ENCODE measurements around the gene KLF11. TPM values are rescaled to one million over a fixed set of nuclear protein-coding genes. Genes with fewer than 3 reads are reported as not detected.

KLF11 gene
- polyA plus RNA-seq, 1 of the 3 experiments (the other 2 are of a cell fraction): 9.5 TPM

DNA sequence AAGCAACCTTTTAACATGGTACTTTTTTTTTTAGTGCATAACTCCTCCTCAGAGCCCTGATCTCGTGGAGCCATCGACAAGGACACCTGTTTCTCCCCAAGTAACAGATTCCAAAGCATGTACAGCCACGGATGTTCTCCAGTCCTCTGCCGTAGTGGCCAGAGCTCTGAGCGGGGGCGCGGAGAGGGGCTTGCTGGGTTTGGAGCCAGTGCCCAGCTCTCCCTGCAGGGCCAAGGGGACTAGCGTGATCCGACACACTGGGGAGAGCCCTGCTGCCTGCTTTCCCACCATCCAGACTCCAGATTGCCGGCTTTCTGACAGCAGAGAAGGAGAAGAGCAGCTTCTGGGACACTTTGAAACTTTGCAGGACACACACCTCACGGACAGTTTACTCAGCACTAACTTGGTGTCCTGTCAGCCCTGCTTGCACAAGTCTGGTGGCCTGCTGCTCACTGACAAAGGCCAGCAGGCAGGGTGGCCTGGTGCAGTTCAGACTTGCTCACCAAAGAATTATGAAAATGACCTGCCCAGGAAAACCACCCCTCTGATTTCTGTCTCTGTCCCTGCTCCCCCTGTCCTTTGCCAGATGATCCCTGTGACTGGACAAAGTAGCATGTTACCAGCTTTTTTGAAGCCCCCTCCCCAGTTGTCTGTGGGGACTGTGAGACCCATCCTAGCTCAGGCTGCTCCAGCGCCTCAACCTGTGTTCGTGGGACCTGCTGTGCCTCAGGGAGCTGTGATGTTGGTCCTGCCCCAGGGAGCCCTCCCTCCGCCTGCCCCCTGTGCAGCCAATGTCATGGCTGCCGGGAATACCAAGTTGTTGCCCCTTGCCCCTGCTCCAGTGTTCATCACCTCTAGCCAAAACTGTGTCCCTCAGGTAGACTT lies 4.5 kb downstream of the KLF11 start:
- H3K9me2 ChIP-seq: no peaks in the 10 kb centered on the region
- H4K20me1 ChIP-seq (ENCODE audit: insufficient read depth): peaks cover 35% of the 10 kb centered on the region
- H3K4me1 ChIP-seq (ENCODE audit: control insufficient read depth in 1 of 2, insufficient read depth in 2 of 2, low read depth in 1 of 2, low read length in 1 of 2): peaks cover 6 to 20% of the 10 kb centered on the region in 2 experiments; a peak in 1 of 4 replicates
- no peak overlapping the region for H3K4me3 ChIP-seq (ENCODE audit: low read depth in 2 of 2, low read length in 1 of 2)
- H3F3A ChIP-seq (replicated peaks; ENCODE audit: insufficient read depth): peaks cover 17% of the 10 kb centered on the region
- H3K27ac ChIP-seq (ENCODE audit: low read depth in 2 of 2, low read length in 1 of 2): no peak overlapping the region; a peak in 1 of 4 replicates
- no peaks in the 10 kb centered on the region for H3K9me3 ChIP-seq
- no peak overlapping the region for H2AFZ ChIP-seq (ENCODE audit: low read depth)
- TF ChIP-seq GABPA (IDR thresholded peaks at IDR 0.05; ENCODE audit: low read depth) (no peak), FOXM1 (IDR thresholded peaks at IDR 0.05; ENCODE audit: low read depth) (no peak)
- TF ChIP-seq, protein P1, sequence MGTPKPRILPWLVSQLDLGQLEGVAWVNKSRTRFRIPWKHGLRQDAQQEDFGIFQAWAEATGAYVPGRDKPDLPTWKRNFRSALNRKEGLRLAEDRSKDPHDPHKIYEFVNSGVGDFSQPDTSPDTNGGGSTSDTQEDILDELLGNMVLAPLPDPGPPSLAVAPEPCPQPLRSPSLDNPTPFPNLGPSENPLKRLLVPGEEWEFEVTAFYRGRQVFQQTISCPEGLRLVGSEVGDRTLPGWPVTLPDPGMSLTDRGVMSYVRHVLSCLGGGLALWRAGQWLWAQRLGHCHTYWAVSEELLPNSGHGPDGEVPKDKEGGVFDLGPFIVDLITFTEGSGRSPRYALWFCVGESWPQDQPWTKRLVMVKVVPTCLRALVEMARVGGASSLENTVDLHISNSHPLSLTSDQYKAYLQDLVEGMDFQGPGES (IDR thresholded peaks at IDR 0.05; ENCODE audit: low read depth, low read length): no peak
- no peaks in the 10 kb centered on the region for H3K27me3 ChIP-seq (ENCODE audit: insufficient read depth)
- no peak for DNase-seq
- H3K4me2 ChIP-seq: no peak overlapping the region
- peaks cover 34% of the 10 kb centered on the region; the same call in 1 of the 2 replicates for H3K79me2 ChIP-seq (ENCODE audit: insufficient read depth)
- ChIA-PET POLR2A (interaction anchor here (1.6 kb wide), 1 partner anchor 64 kb away, joined by 8 read pairs; no protein-coding TSS in a partner anchor), CTCF (interaction anchor here (0.7 to 13.0 kb wide), 57 partner anchors 9 to 1241 kb away, joined by 3 to 357 read pairs (median 6); partner anchors contain the start of gene TAF1B)
- no peak overlapping the region for H3K9ac ChIP-seq
- WGBS (ENCODE audit: low lambda C conversion rate): 92% methylated on average over 13 of the region's 15 CpGs
- H3K36me3 ChIP-seq (replicated peaks in 1 of 2; ENCODE audit: control insufficient read depth in 1 of 2, insufficient read depth in 2 of 2, low read length in 1 of 2): peaks cover 18 to 30% of the 10 kb centered on the region in 2 experiments

DNA sequence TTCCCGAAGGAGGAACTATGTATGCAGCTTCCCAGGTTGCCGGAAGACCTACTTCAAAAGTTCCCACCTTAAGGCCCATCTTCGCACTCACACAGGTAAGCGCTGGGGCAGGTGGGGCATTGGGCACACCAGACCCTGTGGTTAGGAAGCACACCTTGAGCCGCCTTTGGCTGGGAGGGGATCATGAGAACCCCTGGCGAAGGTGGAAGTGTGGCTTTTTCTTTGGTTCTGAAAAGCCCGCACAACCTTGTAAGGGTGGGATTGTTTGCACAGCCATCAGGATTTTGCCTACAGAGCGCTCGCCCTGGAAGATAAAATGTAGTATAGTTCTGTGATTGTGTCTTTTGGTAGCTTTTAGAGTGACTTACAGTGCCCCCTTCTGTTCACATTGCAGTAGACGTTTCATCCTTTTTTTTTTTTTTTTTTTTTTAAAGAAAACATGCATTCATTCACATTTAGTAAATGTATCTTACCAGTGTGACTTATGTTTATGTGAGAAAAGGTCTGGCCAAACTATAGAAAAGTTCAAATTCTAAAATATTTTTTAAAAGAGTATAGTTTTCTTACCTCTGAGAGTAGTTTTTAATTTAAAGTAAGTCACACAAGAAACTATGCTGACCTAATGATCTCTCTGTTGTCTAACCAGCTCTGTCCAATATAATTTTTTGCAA lies 5.3 kb downstream of the KLF11 start:
- DNase-seq: peak; percentile 82
- no peak overlapping the region; a peak in 1 of 4 replicates for H3K4me3 ChIP-seq (ENCODE audit: low read depth in 2 of 2, low read length in 1 of 2)
- CTCF ChIA-PET: interaction anchor here (0.6 to 13.0 kb wide), 62 partner anchors 10 to 1242 kb away, joined by 3 to 357 read pairs (median 5); partner anchors contain the start of gene TAF1B
- H3K79me2 ChIP-seq (ENCODE audit: insufficient read depth): peaks cover 34% of the 10 kb centered on the region; the same call in 1 of the 2 replicates
- 50% methylated on average over 10 of the region's 10 CpGs for WGBS (ENCODE audit: low lambda C conversion rate)
- H3K9me2 ChIP-seq: no peaks in the 10 kb centered on the region
- peaks cover 6 to 20% of the 10 kb centered on the region in 2 experiments; a peak in 1 of 4 replicates for H3K4me1 ChIP-seq (ENCODE audit: control insufficient read depth in 1 of 2, insufficient read depth in 2 of 2, low read depth in 1 of 2, low read length in 1 of 2)
- no peak overlapping the region for H3K4me2 ChIP-seq
- POLR2A ChIA-PET: interaction anchor here (0.6 to 1.6 kb wide), 3 partner anchors 62 to 249 kb away, joined by 3 to 8 read pairs (median 4); no protein-coding TSS in a partner anchor
- no peak overlapping the region for H3K9ac ChIP-seq
- H3K27me3 ChIP-seq (ENCODE audit: insufficient read depth): no peaks in the 10 kb centered on the region
- TF ChIP-seq MEF2A (IDR thresholded peaks at IDR 0.05; ENCODE audit: borderline replicate concordance, low read depth) (no peak), TAF1 (IDR thresholded peaks at IDR 0.05; ENCODE audit: borderline replicate concordance, low read depth, low read length) (no peak), POLR2AphosphoS5 (IDR thresholded peaks at IDR 0.05; ENCODE audit: low read depth, low read length) (no peak), FOXM1 (IDR thresholded peaks at IDR 0.05; ENCODE audit: low read depth) (no peak), RAD21 (IDR thresholded peaks at IDR 0.05; ENCODE audit: low read length) (peak; percentile 92), JUND (IDR thresholded peaks at IDR 0.05) (no peak), CHD2 (IDR thresholded peaks at IDR 0.05; ENCODE audit: low read length, partially characterized antibody) (peak; percentile 28), SMC3 (IDR thresholded peaks at IDR 0.05; ENCODE audit: low read depth, low read length) (peak; percentile 84), RFX5 (IDR thresholded peaks at IDR 0.05; ENCODE audit: low read length) (0 out of 2 replicates have a peak, but pooled peaks have one; percentile 64), SIN3A (IDR thresholded peaks at IDR 0.05; ENCODE audit: borderline replicate concordance, low read depth, low read length) (no peak)
- TF ChIP-seq, protein P2, sequence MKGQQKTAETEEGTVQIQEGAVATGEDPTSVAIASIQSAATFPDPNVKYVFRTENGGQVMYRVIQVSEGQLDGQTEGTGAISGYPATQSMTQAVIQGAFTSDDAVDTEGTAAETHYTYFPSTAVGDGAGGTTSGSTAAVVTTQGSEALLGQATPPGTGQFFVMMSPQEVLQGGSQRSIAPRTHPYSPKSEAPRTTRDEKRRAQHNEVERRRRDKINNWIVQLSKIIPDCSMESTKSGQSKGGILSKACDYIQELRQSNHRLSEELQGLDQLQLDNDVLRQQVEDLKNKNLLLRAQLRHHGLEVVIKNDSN (IDR thresholded peaks at IDR 0.05; ENCODE audit: borderline replicate concordance, low read depth): no peak
- TF ChIP-seq, protein P3, sequence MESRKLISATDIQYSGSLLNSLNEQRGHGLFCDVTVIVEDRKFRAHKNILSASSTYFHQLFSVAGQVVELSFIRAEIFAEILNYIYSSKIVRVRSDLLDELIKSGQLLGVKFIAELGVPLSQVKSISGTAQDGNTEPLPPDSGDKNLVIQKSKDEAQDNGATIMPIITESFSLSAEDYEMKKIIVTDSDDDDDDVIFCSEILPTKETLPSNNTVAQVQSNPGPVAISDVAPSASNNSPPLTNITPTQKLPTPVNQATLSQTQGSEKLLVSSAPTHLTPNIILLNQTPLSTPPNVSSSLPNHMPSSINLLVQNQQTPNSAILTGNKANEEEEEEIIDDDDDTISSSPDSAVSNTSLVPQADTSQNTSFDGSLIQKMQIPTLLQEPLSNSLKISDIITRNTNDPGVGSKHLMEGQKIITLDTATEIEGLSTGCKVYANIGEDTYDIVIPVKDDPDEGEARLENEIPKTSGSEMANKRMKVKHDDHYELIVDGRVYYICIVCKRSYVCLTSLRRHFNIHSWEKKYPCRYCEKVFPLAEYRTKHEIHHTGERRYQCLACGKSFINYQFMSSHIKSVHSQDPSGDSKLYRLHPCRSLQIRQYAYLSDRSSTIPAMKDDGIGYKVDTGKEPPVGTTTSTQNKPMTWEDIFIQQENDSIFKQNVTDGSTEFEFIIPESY (IDR thresholded peaks at IDR 0.05; ENCODE audit: borderline replicate concordance, low read depth): no peak
- TF ChIP-seq, protein P4, sequence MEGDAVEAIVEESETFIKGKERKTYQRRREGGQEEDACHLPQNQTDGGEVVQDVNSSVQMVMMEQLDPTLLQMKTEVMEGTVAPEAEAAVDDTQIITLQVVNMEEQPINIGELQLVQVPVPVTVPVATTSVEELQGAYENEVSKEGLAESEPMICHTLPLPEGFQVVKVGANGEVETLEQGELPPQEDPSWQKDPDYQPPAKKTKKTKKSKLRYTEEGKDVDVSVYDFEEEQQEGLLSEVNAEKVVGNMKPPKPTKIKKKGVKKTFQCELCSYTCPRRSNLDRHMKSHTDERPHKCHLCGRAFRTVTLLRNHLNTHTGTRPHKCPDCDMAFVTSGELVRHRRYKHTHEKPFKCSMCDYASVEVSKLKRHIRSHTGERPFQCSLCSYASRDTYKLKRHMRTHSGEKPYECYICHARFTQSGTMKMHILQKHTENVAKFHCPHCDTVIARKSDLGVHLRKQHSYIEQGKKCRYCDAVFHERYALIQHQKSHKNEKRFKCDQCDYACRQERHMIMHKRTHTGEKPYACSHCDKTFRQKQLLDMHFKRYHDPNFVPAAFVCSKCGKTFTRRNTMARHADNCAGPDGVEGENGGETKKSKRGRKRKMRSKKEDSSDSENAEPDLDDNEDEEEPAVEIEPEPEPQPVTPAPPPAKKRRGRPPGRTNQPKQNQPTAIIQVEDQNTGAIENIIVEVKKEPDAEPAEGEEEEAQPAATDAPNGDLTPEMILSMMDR (IDR thresholded peaks at IDR 0.05): peak; percentile 93
- H3K27ac ChIP-seq (ENCODE audit: low read depth in 2 of 2, low read length in 1 of 2): no peak overlapping the region; a peak in 1 of 4 replicates
- H2AFZ ChIP-seq (ENCODE audit: low read depth): no peak overlapping the region
- H3K36me3 ChIP-seq (replicated peaks in 1 of 2; ENCODE audit: control insufficient read depth in 1 of 2, insufficient read depth in 2 of 2, low read length in 1 of 2): peaks cover 23 to 38% of the 10 kb centered on the region in 2 experiments
- H3F3A ChIP-seq (replicated peaks; ENCODE audit: insufficient read depth): peaks cover 17% of the 10 kb centered on the region
- H4K20me1 ChIP-seq (ENCODE audit: insufficient read depth): peaks cover 35% of the 10 kb centered on the region
- no peaks in the 10 kb centered on the region for H3K9me3 ChIP-seq
